C4-2B (cell line): Measurements from ENCODE around the gene ESPN.

Experiments
- H3K27ac ChIP-seq: fragments of 450-650 bp; 2 replicates; pipeline ENCODE4 v1.5.1; 2017
- ZFX ChIP-seq: fragments of 450-650 bp; IDR thresholded peaks from 2 replicates; pipeline ENCODE4 v1.6.1; 2017
- TF ChIP-seq, protein P1 (sequence below): fragments of 450-650 bp; conservative IDR thresholded peaks from 2 replicates; pipeline ENCODE4 v1.5.1; 2017; ENCODE audit warnings: mild to moderate bottlenecking

Gene ESPN

DNA sequence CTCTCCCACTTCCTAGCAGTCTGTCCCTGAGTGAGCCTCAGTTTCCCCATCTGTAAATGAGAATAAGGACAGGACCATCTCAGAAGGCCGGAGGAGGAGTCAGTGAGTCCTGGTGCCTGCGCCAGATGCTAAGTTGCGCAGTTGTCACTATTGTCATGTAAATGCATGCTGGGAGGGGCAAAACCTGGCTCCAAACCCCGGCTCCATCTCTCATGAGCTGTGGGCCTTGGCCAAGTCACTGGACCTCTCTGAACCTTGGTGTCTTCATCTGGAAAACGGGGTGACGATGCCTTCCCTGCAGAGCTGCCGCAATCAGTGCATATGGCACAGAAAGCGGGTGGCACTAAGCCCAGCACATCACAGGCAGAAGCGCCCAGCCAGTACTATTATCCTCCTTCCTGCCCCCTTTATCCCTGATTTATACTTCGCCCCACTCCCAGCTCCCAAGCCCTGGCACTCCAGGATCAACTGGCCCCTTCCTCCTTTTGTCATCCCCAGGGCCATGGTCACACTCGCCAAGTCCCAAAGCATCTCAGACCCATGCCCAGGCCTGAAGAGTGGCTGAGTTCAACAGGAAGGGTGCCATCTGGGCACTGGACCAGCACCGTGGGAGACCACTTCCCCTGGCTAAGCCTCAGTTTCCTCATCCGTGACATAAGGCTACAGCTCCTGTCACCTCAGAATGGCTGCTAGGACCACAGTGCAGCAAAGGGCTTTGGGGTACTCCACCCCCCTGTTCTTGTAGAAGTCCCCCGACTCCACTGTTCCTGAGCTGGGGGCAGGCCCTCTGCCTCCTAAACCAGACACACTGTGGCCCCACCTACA is 71.2 kb downstream of the ESPN start:
- TF ChIP-seq, protein P1, sequence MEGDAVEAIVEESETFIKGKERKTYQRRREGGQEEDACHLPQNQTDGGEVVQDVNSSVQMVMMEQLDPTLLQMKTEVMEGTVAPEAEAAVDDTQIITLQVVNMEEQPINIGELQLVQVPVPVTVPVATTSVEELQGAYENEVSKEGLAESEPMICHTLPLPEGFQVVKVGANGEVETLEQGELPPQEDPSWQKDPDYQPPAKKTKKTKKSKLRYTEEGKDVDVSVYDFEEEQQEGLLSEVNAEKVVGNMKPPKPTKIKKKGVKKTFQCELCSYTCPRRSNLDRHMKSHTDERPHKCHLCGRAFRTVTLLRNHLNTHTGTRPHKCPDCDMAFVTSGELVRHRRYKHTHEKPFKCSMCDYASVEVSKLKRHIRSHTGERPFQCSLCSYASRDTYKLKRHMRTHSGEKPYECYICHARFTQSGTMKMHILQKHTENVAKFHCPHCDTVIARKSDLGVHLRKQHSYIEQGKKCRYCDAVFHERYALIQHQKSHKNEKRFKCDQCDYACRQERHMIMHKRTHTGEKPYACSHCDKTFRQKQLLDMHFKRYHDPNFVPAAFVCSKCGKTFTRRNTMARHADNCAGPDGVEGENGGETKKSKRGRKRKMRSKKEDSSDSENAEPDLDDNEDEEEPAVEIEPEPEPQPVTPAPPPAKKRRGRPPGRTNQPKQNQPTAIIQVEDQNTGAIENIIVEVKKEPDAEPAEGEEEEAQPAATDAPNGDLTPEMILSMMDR: no peak
- TF ChIP-seq ZFX: no peak
- H3K27ac ChIP-seq: no peak overlapping the region

DNA sequence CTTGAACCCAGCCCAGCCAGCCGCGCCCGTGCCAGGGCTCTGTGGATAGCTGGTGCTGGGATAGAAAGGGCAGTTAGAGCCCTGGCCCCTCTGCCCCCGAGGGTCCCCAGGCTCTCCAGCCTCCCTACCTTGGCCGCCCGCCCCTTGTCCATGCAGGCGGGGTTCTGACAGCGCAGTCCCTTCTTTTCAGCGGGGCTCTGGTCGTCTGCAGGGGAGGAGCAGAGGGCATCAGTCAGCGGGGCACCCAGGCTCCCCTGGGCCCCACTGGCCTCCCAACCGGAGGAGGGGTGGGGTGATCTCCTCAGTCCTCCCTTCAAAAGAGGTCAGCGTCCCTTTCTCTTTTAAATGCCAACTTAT is 71.8 kb downstream of the ESPN start:
- TF ChIP-seq, protein P1: no peak
- no peak for TF ChIP-seq ZFX
- no peak overlapping the region for H3K27ac ChIP-seq

DNA sequence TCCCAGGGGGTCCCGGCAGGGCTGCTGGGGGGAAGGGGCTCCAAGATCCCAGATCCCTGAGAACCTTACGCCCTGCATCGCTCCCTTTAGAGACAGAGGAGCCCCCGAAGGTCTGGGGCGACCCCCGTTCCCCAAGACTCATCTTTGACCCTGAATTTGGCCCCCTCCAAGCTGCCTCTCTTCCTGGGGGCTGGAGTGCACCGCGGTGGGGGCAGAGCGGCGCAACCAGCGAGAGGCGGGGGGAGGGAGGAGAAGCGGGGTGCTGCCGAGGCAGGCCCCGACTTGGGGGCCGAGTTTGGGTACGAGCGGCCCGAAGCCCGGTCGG is 72.3 kb downstream of the ESPN start:
- H3K27ac ChIP-seq: no peak overlapping the region

DNA sequence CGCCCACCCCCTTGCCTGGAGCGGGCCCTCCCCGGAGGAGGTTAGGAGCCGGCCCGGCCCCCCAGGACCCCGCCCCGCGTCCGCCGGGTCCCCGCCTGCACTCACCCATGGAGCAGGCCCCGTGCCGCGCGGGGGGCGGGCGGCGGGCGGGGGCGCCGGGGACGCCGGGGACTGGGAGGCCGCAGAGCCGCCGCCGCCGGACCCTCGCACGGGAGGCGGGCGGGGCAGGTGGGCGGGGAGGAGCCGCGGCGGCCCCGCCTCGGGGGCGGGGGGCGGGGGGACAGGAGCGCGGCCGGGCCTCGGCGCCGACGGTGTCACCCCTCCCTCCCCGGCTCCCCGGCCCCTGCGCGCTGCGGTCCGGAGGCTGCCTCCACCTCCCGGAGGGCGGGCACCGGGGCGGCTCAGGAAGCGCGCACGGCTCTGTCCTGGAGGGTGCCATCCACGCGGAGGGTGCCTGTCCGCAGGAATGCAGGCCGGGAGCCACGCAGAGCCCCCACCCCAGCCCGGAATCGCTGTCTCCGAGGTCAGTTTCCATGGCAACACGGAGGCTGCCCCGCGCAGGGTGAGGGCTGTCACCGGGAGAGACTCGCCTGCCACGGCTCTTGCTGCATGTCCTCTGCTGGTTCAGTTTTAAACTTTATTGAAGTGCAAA is 72.8 kb downstream of the ESPN start:
- no peak for TF ChIP-seq ZFX
- no peak overlapping the region for H3K27ac ChIP-seq

More for the DNA sequence above, 72.3 kb downstream of the ESPN start:
- TF ChIP-seq, protein P1: no peak
- TF ChIP-seq ZFX: no peak

DNA sequence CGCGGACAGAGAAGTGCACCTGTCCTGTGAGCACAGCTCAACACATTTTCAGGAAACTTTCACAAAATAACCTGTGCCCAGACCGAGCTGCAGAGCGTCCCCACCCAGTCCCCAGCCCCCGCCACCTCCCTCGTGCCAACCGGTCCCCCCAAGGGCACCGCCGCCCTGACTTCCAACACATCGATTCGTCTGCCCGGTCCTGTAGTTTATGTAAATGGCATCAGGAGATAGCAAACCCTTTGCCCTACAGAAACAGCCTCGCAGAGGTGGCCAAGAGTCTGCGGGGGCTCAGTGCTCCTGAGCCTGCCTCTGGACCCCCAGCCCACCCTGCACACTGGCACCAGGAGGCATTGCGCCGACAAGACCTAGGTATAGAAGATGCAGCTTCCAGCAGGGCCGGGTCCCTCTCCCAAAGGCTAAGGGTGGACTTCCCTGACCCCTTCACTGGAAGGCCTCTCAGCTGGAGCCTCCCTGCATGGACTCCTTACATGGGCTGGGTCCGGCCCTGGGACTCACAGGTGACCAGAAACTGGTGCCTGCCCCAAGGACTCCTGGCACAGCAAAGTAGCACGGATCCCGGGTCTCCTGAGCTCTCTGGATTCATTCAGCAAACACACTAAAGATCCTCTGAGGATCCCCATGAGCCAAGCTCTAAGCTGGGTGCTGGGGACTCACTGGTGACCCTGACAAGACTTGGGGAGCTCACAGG is 73.4 kb downstream of the ESPN start:
- no peak for TF ChIP-seq ZFX
- TF ChIP-seq, protein P1: no peak
- no peak overlapping the region for H3K27ac ChIP-seq

DNA sequence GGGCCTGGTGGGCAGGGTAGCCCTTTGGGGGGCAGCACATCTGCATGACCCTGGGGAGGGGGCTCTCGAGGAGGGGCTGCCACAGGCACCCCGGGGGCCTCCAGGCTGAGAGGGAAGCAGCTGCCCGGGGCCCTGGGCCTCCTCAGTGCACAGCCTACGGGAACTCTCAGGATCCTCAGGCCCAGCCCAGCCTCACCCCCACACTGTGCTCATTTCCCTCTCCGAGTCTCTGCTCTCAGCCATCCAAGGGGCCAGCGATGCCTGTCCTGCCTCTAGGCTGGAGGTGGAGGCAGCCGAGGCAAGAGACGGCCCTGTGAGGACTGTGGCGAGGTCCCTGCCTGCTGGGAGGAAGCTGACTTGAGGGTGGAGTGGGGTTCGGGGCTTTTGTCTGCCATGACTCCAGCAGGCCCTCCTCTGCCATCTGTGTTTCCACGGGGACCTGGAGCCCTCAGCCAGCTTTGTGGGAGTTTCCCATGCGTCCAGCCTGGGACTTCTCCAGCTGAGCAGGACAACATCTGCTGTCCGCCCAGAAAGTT is 74.1 kb downstream of the ESPN start:
- H3K27ac ChIP-seq: no peak overlapping the region
- TF ChIP-seq, protein P1: no peak
- no peak for TF ChIP-seq ZFX

DNA sequence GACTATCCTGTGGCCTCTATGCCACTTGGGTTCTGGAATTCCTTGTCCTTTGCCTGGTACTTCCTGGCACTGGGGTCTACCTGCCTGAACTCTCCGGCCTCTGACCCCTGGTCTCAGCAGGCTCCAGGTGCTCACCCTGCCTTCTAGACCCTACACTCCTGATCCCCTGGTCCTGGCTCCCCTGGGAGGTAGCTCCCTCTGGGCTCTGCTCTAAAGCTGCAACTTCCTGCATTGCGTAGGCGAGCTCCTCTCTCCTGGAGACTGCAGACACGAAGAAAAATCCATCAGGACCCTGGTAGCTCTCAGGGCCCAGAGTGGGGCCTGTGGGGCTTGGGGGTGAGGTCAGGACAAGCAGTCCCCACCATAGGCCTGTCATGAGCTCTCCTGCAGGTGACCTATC is 74.7 kb downstream of the ESPN start:
- TF ChIP-seq ZFX: no peak
- TF ChIP-seq, protein P1: no peak
- no peak overlapping the region for H3K27ac ChIP-seq
